GM21825 (cell line): ENCODE data around the gene TNNC2.

Experiments used
- ATAC-seq: cut with Tn5 transposase; IDR thresholded peaks from one replicate; pipeline ENCODE4 v1.9.1; 2021; ENCODE audit warnings: mild to moderate bottlenecking, moderate library complexity; ENCODE audit not compliant: unreplicated experiment

Gene TNNC2

DNA sequence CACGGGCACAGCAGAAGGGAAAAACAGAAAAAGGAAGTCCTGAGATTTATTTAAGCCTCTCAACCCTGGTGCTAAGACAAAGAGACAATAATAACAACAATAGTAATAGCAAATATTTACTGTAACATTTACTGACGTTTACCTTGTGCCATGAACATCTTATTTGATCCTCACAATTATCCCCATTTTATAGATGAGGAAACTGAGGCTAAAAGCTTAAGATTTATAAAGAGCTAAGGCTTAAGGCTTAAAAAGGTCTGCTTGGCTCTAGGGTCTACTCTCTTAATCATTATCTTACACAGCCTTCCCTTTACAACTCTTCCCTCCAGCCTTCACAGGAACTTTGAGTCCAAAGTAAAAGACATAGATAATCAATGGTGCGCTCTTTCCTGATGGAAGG lies 38.8 kb downstream of the TNNC2 start:
- ATAC-seq = no peak

DNA sequence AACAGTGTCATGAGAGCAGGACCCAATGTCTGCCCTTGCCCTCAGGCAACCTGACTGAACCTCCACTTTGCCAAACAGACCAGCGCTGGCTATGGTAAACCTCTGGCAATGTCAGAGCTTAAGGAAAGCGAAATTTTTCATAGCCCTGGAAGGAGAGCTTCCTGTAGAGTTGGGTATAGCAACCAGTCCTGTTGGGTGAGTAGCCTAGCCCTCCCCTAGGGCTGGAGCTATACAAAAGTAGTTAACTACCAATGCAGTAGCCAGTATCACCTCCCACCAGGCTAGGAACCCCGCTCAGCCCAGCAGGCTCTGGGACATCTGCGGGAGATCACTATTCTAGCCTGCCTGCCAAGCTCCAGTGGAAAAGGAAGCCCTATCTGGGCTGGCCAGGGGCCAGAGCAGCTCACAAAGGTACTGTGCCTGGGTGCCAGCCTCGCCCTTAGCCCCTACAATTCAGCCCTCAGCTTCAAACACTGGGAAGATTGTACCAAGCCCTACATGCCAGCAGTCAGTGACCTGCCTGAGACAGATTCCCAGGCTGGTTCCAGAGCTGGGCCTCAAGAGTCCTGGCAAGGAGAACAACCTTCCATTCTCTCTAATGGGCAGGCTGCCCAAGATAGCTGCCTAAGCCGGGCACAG lies 43.3 kb downstream of the TNNC2 start:
- no peak for ATAC-seq

DNA sequence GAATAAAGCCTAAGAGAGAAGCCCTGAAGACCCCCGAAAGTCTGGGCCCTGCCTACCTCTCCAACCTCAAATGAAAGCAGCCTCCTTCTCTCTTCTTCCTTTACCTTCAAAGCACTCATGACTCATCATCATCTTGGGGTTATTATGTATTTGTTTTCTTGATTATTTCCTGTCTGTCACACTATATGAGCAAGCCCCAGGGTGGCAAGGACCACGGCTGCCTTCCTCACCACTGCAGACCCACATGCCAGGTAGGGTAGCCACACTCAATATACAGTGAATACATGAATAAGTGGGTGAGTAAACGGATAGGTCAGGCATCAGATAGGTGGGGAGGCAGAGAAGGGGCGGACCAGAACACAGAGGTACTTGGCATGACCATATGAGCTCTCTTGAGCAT lies 44.2 kb downstream of the TNNC2 start:
- ATAC-seq = no peak

GRCh38 chr20:45781391-45781931 lies 45.7 kb downstream of the TNNC2 start:
- no peak for ATAC-seq

DNA sequence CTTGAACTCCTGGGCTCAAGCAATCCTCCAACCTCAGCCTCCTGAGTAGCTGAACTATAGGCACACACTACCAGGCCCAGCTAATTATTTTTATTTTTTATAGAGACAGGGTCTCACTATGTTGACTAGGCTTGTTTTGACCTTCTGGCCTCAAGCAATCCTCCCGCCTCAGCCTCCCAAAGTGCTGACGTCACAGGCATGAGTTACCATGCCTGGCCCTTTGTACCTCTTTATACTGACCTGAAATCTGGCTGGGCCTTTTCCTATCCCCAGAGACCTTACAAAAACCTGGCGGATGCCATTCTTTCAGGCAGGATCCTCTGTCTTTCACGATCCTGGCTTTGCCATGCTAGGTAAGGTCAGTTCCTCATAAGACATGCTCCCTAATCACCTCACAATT lies 47.0 kb downstream of the TNNC2 start:
- ATAC-seq = no peak

DNA sequence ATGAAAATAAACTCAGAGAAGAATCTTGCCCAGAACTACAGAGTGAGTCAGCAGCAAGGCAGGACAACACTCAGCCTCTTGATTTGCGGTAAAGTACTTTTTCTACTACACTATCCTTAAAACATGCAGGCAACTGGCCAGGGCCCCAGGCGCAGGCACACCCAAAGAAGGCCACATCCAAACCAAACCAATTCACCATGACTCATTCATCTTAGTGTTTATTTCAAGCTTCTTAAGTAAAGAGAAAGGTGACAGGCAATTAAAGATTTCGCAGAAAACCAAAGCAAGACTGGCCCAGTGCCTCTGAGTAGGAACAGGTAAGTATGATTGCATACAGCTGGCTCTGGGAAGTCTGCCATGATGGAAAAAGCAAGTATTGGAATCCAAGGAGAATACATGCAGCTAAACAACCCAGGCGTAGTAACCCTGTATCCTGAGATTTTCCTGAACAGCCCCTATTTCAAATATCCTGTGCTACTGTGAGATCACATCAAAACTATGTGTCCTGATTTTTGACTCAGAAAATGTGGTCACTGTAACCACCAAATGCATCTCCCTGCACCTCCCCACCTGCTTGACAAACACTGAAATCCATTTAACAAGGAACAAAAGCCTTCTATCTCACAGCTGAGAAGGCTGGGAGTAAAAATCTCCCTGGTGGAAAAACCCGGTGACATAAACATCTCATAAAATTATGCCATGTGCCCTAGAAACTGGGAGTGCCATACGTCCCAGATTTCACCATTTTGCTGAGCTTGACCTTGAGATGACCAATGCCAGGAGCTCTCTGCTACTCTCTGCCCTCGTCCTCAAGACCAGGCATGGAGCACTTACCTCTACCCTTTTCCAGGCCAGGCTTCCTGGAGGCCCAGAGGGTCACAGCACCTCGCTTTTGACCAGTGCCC lies 47.8 kb downstream of the TNNC2 start:
- ATAC-seq = no peak

DNA sequence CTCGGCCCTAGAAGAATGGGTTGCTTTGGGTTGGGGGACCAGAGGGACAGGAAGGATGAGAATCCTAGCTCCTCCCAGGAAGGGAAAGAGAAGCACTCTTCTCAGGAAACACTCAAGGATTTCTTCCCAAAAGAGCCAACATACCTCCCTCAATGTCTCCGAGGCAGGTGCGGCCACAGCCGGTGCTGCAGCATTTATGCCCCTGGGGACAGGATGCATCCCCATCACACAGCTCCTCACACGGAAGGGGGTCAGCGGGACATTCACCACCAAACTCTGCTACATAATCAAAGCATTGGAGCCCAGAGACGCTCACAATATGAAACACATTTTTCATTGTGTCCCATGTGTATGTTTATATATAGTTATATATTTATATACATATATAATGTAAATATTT lies 50.2 kb downstream of the TNNC2 start:
- ATAC-seq = no peak

- no peak for ATAC-seq
Observed at GRCh38 chr20:45775411-45775810, 51.7 kb downstream of the TNNC2 start.

DNA sequence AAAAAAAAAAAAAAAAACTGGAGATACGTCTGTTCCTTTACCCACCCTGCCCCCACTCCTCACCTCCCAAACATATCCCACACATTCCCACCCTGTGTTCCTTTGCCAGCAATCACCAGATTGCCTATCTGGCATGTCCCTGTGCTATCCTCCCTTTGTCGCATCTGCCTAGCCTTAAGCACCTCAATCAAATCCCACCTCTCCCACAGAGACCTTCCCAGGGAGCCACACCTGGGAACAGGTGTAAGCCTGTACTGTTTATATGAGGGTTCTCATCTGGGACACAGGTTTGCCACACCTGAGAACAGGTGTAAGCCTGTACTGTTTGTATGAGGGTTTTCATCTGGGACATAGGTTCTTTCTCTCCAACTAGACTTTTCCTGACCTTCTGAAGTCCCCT lies 52.2 kb downstream of the TNNC2 start:
- ATAC-seq = no peak
